Measurements from ENCODE around the gene ZNF232. TPM values are rescaled to one million over a fixed set of nuclear protein-coding genes. Genes with fewer than 3 reads are reported as not detected.
"Not testable (repeated sequence)": the region's sequence is repeated elsewhere in the genome, so short reads cannot be mapped to it uniquely, and the experiment has no call there.

ZNF232 gene
- total and polyA plus RNA-seq, 2 donors (not counting 1 experiment from before 2014, with no cell fraction given) = 4.2 to 7.3 TPM

DNA sequence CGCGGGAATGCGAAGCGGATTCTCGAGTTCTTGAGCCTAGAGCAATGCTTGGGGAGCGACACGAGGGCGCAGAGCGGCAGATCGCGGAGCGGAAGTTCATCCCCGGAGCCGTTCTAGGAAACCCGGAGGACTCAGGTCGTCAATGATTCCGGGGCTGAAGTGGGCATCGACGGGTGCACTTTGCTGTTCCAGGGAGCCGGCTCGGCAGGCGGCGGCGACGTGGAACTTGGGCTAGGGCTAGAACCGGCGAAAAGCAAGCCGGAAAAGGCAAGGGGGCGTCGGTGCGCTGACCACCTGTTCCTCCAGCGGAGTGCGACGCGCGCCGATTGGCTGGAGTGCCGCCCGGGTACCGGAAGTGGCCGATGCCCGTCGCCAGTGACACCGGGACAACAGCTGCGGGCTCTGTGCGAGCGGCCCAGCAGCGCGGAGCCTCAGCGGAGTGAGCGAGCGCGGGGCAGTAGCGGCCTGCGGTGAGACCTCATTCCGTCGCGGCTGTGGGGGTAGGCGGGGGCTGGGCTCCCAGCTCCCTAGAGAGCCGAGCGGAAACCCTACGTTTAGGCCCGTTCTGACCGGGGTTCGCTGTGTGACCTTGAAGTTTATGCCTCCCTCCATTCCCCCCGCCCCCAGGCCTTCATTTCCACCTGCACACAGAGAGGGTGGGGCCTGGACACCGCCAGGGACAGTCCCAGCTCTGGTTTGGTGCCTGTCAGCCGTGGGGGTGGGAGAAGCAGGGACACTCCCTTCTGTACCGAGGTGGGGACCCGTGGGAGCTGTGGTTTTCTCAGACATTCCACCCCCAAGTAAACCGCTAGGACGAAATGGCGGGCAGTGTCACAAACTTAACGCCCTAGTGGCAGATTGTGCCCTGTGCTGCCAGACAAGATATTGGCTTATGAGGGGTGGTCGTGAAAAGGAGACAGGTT is 33.3 kb downstream of the ZNF232 start, which contains the start of gene ZFP3:
TSS of gene ZFP3 (plus strand) at position 362 of the 923 bp plus-strand sequence. CDS start 13,038 bp downstream, outside the sequence.
- peak; percentile 87 to 91 for DNase-seq (ENCODE audit: low read depth in 2 of 2)
- no peaks in the 10 kb centered on the region for H3K4me1 ChIP-seq (ENCODE audit: control insufficient read depth, extremely low read depth, insufficient read depth, low read length)
- peak within 1 kb of the TSS; percentile 81 for H2AFZ ChIP-seq (ENCODE audit: low read length)
- H3K27me3 ChIP-seq (ENCODE audit: control insufficient read depth, insufficient read depth, low read length) = no peaks in the 10 kb centered on the region
- H3K9ac ChIP-seq (ENCODE audit: insufficient read depth, low read length) = peak within 1 kb of the TSS; percentile 30
- peak within 1 kb of the TSS; percentile 41 to 79 (median 74) for H3K4me3 ChIP-seq (replicated peaks in 1 of 4; ENCODE audit: control extremely low read depth in 1 of 4, insufficient read depth in 1 of 4, low read depth in 3 of 4, low read length in 4 of 4)
- no peaks in the 10 kb centered on the region for H4K20me1 ChIP-seq (ENCODE audit: control insufficient read depth, extremely low read depth, insufficient read depth, low read length)
- no peaks in the 10 kb centered on the region for H3K9me3 ChIP-seq (ENCODE audit: control insufficient read depth, insufficient read depth, low read depth, low read length)
- H3K79me2 ChIP-seq (ENCODE audit: control insufficient read depth, insufficient read depth, low read length) = no peaks in the 10 kb centered on the region
- H3K36me3 ChIP-seq (ENCODE audit: control insufficient read depth, insufficient read depth, low read length) = no peaks in the 10 kb centered on the region
- peak within 1 kb of the TSS; percentile 11 for H3K27ac ChIP-seq (ENCODE audit: insufficient read depth, low read length)
- peak within 1 kb of the TSS; percentile 83 for H3K4me2 ChIP-seq (ENCODE audit: extremely low read depth, insufficient read depth, low read length)
- no peak for TF ChIP-seq EZH2 (IDR thresholded peaks at IDR 0.05; ENCODE audit: low read length, missing control alignments)
- TF ChIP-seq, protein P1, sequence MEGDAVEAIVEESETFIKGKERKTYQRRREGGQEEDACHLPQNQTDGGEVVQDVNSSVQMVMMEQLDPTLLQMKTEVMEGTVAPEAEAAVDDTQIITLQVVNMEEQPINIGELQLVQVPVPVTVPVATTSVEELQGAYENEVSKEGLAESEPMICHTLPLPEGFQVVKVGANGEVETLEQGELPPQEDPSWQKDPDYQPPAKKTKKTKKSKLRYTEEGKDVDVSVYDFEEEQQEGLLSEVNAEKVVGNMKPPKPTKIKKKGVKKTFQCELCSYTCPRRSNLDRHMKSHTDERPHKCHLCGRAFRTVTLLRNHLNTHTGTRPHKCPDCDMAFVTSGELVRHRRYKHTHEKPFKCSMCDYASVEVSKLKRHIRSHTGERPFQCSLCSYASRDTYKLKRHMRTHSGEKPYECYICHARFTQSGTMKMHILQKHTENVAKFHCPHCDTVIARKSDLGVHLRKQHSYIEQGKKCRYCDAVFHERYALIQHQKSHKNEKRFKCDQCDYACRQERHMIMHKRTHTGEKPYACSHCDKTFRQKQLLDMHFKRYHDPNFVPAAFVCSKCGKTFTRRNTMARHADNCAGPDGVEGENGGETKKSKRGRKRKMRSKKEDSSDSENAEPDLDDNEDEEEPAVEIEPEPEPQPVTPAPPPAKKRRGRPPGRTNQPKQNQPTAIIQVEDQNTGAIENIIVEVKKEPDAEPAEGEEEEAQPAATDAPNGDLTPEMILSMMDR (conservative IDR thresholded peaks at IDR 0.05 in 1 of 2, IDR thresholded peaks at IDR 0.05 in 1 of 2; ENCODE audit: low read depth in 1 of 2, low read length in 2 of 2) = no peak

DNA sequence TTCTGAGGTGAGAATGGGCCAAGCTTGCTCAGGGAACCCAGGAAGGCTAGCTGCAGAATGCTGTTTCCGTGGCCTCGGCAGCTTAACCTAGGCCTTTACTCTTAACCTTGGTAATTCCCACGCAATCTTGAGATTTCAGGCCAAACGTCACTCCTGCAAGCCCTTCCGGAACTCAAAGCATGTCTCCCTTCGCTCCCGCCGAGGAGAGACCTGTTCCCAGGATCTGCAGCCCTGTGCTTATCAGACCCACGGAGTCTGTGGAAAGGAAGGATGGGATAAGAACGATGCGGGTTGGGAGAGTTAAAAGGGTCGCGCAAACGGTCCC is 33.9 kb downstream of the ZNF232 start:
- Histone ChIP-seq H2AFZ (ENCODE audit: low read length) (peak overlapping the region; percentile 81), H3K27ac (ENCODE audit: insufficient read depth, low read length) (no peak overlapping the region), H3K79me2 (ENCODE audit: control insufficient read depth, insufficient read depth, low read length) (no peaks in the 10 kb centered on the region), H3K4me3 (replicated peaks in 1 of 4; ENCODE audit: control extremely low read depth in 1 of 4, insufficient read depth in 1 of 4, low read depth in 3 of 4, low read length in 4 of 4) (peak overlapping the region; percentile 41 to 79 (median 74)), H3K4me2 (ENCODE audit: extremely low read depth, insufficient read depth, low read length) (peak overlapping the region; percentile 83), H4K20me1 (ENCODE audit: control insufficient read depth, extremely low read depth, insufficient read depth, low read length) (no peaks in the 10 kb centered on the region), H3K27me3 (ENCODE audit: control insufficient read depth, insufficient read depth, low read length) (no peaks in the 10 kb centered on the region), H3K4me1 (ENCODE audit: control insufficient read depth, extremely low read depth, insufficient read depth, low read length) (no peaks in the 10 kb centered on the region), H3K36me3 (ENCODE audit: control insufficient read depth, insufficient read depth, low read length) (no peaks in the 10 kb centered on the region), H3K9ac (ENCODE audit: insufficient read depth, low read length) (no peak overlapping the region), H3K9me3 (ENCODE audit: control insufficient read depth, insufficient read depth, low read depth, low read length) (no peaks in the 10 kb centered on the region)
- TF ChIP-seq, protein P1 (conservative IDR thresholded peaks at IDR 0.05 in 1 of 2, IDR thresholded peaks at IDR 0.05 in 1 of 2; ENCODE audit: low read depth in 1 of 2, low read length in 2 of 2) = no peak
- no peak for TF ChIP-seq EZH2 (IDR thresholded peaks at IDR 0.05; ENCODE audit: low read length, missing control alignments)
- DNase-seq (ENCODE audit: low read depth in 2 of 2) = no peak

DNA sequence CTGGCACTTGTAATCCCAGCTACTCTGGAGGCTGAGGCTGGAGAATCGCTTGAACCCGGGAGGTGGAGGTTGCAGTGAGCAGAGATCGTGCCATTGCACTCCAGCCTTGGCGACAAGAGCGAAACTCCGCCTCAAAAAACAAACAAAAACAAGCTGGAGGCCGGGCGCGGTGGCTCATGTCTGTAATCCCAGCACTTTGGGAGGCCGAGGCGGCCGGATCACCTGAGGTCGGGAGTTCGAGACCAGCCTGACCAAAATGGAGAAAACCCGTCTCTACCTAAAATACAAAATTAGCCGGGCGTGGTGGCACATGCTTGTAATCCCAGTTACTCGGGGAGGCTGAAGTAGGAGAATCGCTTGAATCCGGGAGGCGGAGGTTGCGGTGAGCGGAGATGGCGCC is 34.4 kb downstream of the ZNF232 start:
- DNase-seq (ENCODE audit: low read depth in 2 of 2); H3K4me3 ChIP-seq (replicated peaks in 1 of 4; ENCODE audit: control extremely low read depth in 1 of 4, insufficient read depth in 1 of 4, low read depth in 3 of 4, low read length in 4 of 4); H3K9ac ChIP-seq (ENCODE audit: insufficient read depth, low read length); H3K4me2 ChIP-seq (ENCODE audit: extremely low read depth, insufficient read depth, low read length); H3K27ac ChIP-seq (ENCODE audit: insufficient read depth, low read length); H3K27me3 ChIP-seq (ENCODE audit: control insufficient read depth, insufficient read depth, low read length); H3K9me3 ChIP-seq (ENCODE audit: control insufficient read depth, insufficient read depth, low read depth, low read length); H3K4me1 ChIP-seq (ENCODE audit: control insufficient read depth, extremely low read depth, insufficient read depth, low read length); H4K20me1 ChIP-seq (ENCODE audit: control insufficient read depth, extremely low read depth, insufficient read depth, low read length); H2AFZ ChIP-seq (ENCODE audit: low read length); H3K36me3 ChIP-seq (ENCODE audit: control insufficient read depth, insufficient read depth, low read length); H3K79me2 ChIP-seq (ENCODE audit: control insufficient read depth, insufficient read depth, low read length): not testable (repeated sequence)

DNA sequence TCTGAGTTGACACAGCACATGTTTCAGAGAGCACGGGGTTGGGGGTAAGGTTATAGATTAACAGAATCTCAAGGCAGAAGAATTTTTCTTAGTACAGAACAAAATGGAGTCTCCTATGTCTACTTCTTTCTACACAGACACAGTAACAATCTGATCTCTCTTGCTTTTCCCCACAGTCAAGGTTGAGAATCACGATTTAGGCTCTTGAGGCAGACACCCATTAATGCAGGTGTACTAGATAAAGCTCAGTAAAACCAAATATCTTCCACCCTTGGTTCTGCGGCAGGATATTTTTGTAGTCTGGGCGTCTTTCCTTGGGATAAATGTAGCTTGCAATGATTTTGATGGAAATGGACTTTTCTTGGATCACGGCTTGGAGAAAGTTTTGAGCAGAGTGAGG is 36.2 kb downstream of the ZNF232 start:
- not testable (repeated sequence) for H3K4me3 ChIP-seq (replicated peaks in 1 of 4; ENCODE audit: control extremely low read depth in 1 of 4, insufficient read depth in 1 of 4, low read depth in 3 of 4, low read length in 4 of 4); H3K79me2 ChIP-seq (ENCODE audit: control insufficient read depth, insufficient read depth, low read length); H3K27ac ChIP-seq (ENCODE audit: insufficient read depth, low read length); H3K9ac ChIP-seq (ENCODE audit: insufficient read depth, low read length); DNase-seq (ENCODE audit: low read depth in 2 of 2); H2AFZ ChIP-seq (ENCODE audit: low read length); H3K4me1 ChIP-seq (ENCODE audit: control insufficient read depth, extremely low read depth, insufficient read depth, low read length); H3K36me3 ChIP-seq (ENCODE audit: control insufficient read depth, insufficient read depth, low read length); H3K4me2 ChIP-seq (ENCODE audit: extremely low read depth, insufficient read depth, low read length); H3K27me3 ChIP-seq (ENCODE audit: control insufficient read depth, insufficient read depth, low read length); H3K9me3 ChIP-seq (ENCODE audit: control insufficient read depth, insufficient read depth, low read depth, low read length); H4K20me1 ChIP-seq (ENCODE audit: control insufficient read depth, extremely low read depth, insufficient read depth, low read length)
